ENCODE results near the gene TEN1. TPM values are rescaled to one million over a fixed set of nuclear protein-coding genes. Genes with fewer than 3 reads are reported as not detected.

Gene TEN1
- total RNA-seq, 1 donor = 16.8 TPM

- H3K4me3 ChIP-seq (ENCODE audit: low read depth, low read length) = no peak overlapping the region
- TF ChIP-seq CTCF (IDR thresholded peaks at IDR 0.05; ENCODE audit: insufficient read depth, low read depth, low read length) = no peak
- DNase-seq (ENCODE audit: low read depth) = no peak
These were observed 39.3 kb downstream of the TEN1 start for GRCh38 chr17:76018340-76018680.

GRCh38 chr17:76018801-76019200, 39.8 kb downstream of the TEN1 start:
- DNase-seq (ENCODE audit: low read depth) = no peak
- no peak for TF ChIP-seq CTCF (IDR thresholded peaks at IDR 0.05; ENCODE audit: insufficient read depth, low read depth, low read length)
- no peak overlapping the region for H3K4me3 ChIP-seq (ENCODE audit: low read depth, low read length)

- DNase-seq (ENCODE audit: low read depth) = no peak
- TF ChIP-seq CTCF (IDR thresholded peaks at IDR 0.05; ENCODE audit: insufficient read depth, low read depth, low read length) = no peak
- no peak overlapping the region for H3K4me3 ChIP-seq (ENCODE audit: low read depth, low read length)
These were observed 40.9 kb downstream of the TEN1 start for GRCh38 chr17:76019833-76020467.

- no peak overlapping the region for H3K4me3 ChIP-seq (ENCODE audit: low read depth, low read length)
- no peak for DNase-seq (ENCODE audit: low read depth)
- no peak for TF ChIP-seq CTCF (IDR thresholded peaks at IDR 0.05; ENCODE audit: insufficient read depth, low read depth, low read length)
These were observed 43.2 kb downstream of the TEN1 start for GRCh38 chr17:76022285-76022684.

GRCh38 chr17:76022973-76023899, 44.2 kb downstream of the TEN1 start:
- DNase-seq (ENCODE audit: low read depth) = no peak
- TF ChIP-seq CTCF (IDR thresholded peaks at IDR 0.05; ENCODE audit: insufficient read depth, low read depth, low read length) = no peak
- no peak overlapping the region for H3K4me3 ChIP-seq (ENCODE audit: low read depth, low read length)

- DNase-seq (ENCODE audit: low read depth) = no peak
- no peak overlapping the region for H3K4me3 ChIP-seq (ENCODE audit: low read depth, low read length)
- no peak for TF ChIP-seq CTCF (IDR thresholded peaks at IDR 0.05; ENCODE audit: insufficient read depth, low read depth, low read length)
These were observed 44.8 kb downstream of the TEN1 start for GRCh38 chr17:76023900-76024237.

Measured in fibroblast of villous mesenchyme (primary cell).